ENCODE results near the gene C1QC. TPM values are rescaled to one million over a fixed set of nuclear protein-coding genes. Genes with fewer than 3 reads are reported as not detected.

C1QC gene
- total RNA-seq, result not detected in 2 replicates

GRCh38 chr1:22643381-22643780, at the start of gene C1QC:
Gene C1QC, plus strand, starts transcription at chr1:22643633. Its CDS starts 391 bp downstream, at chr1:22644024.

GRCh38 chr1:22636353-22636752, 7.1 kb upstream of the C1QC start, which contains the start of gene C1QA:
Gene C1QA, plus strand, starts transcription at chr1:22636628. Its CDS starts 989 bp downstream, at chr1:22637617.

GRCh38 chr1:22652881-22653316, 9.5 kb downstream of the C1QC start, which contains the start of gene C1QB:
Gene C1QB, plus strand, starts transcription at chr1:22653236. Its CDS starts 6,227 bp downstream, at chr1:22659463.

Other genes starting within 250 kb of the C1QC start
- gene ZBTB40, start 191.8 kb upstream of the C1QC start, total RNA-seq, result 5.8 and 6.4 TPM in 2 replicates
- not detected in 2 replicates for gene EPHA8, start 80.1 kb upstream of the C1QC start, total RNA-seq
- not detected in 2 replicates for gene C1QA, start 7.0 kb upstream of the C1QC start, total RNA-seq
- not detected in 2 replicates for gene C1QB, start 9.6 kb downstream of the C1QC start, total RNA-seq
- 37.2 and 42.3 TPM in 2 replicates for gene EPHB2, start 67.2 kb downstream of the C1QC start, total RNA-seq